IMR-90 (cell line): ENCODE measurements around the gene MED17. TPM values are rescaled to one million over a fixed set of nuclear protein-coding genes. Genes with fewer than 3 reads are reported as not detected.

Experiments used
- ATAC-seq: fragments of 200-7000 bp; cut with Tn5 transposase; 2 replicates; pipeline ENCODE4 v1.9.1; 2020; ENCODE audit warnings: low read depth, mild to moderate bottlenecking, moderate library complexity
- BruUV-seq: library from RNA; stranded (reverse); fragments of 400-500 nt; replicated peaks from 2 replicates; lab custom pipeline; 2021; lab: Mats Ljungman, UMichigan
- CTCF ChIA-PET: fragments of 300-600 bp; formaldehyde crosslinking; extraction: SDS; loops from one replicate; lab custom pipeline; 2021; ENCODE audit warnings: antibody characterized with exemption; lab: Yijun Ruan, JAX
- POLR2A ChIA-PET: fragments of 300-600 bp; sonication (Branson Sonifier 250); formaldehyde crosslinking; loops from one replicate; lab custom pipeline; 2022; ENCODE audit warnings: antibody characterized with exemption; ENCODE audit not compliant: unreplicated experiment; lab: Charles Lee
- DNase-seq: peaks from one replicate; pipeline ENCODE4 v3.0.0; 2013
- H2AFZ ChIP-seq: replicated peaks from 2 replicates; pipeline ENCODE3; 2013; ENCODE audit warnings: low read length, mild to moderate bottlenecking; ENCODE audit not compliant: poor library complexity
- H2AK5ac ChIP-seq: 2 replicates; pipeline ENCODE4 v1.6.1; 2013; ENCODE audit warnings: low read depth, low read length, inconsistent platforms
- H2AK9ac ChIP-seq: replicated peaks from 2 replicates; pipeline ENCODE3; 2013; ENCODE audit warnings: mild to moderate bottlenecking, low read depth, low read length, moderate library complexity; ENCODE audit not compliant: poor library complexity
- H2BK120ac ChIP-seq: 2 replicates; pipeline ENCODE4 v1.6.1; 2013; ENCODE audit warnings: low read depth, low read length, inconsistent platforms
- H2BK15ac ChIP-seq: 3 replicates; pipeline ENCODE4 v1.6.1; 2013; ENCODE audit warnings: low read depth, low read length, inconsistent platforms
- H2BK20ac ChIP-seq: 2 replicates; pipeline ENCODE4 v1.6.1; 2013; ENCODE audit warnings: low read depth, mild to moderate bottlenecking, inconsistent platforms, low read length, moderate library complexity
- H2BK5ac ChIP-seq: 2 replicates; pipeline ENCODE4 v1.6.1; 2013; ENCODE audit warnings: mild to moderate bottlenecking, low read depth, low read length, inconsistent platforms; ENCODE audit not compliant: poor library complexity, severe bottlenecking
- H3K14ac ChIP-seq: replicated peaks from 2 replicates; pipeline ENCODE4 v1.6.1; 2013; ENCODE audit warnings: low read depth, low read length, inconsistent platforms
- H3K18ac ChIP-seq: 2 replicates; pipeline ENCODE4 v1.6.1; 2013; ENCODE audit warnings: low read depth, low read length, control low read depth
- H3K23ac ChIP-seq: 2 replicates; pipeline ENCODE4 v1.6.1; 2013; ENCODE audit warnings: low read depth, low read length, inconsistent platforms
- H3K27ac ChIP-seq: 2 replicates; pipeline ENCODE4 v1.5.1; 2013; ENCODE audit warnings: mild to moderate bottlenecking, control low read depth, low read length; ENCODE audit not compliant: insufficient read depth
- H3K27me3 ChIP-seq: 2 replicates; pipeline ENCODE4 v1.6.1; 2013; ENCODE audit warnings: low read length; ENCODE audit not compliant: control insufficient read depth, insufficient read depth
- H3K36me3 ChIP-seq: 2 replicates; pipeline ENCODE4 v1.6.1; 2013; ENCODE audit warnings: low read length, mixed read lengths; ENCODE audit not compliant: control insufficient read depth, insufficient read depth
- H3K4ac ChIP-seq: 2 replicates; pipeline ENCODE4 v1.6.1; 2013; ENCODE audit warnings: low read depth, low read length, inconsistent platforms
- H3K4me1 ChIP-seq: 2 replicates; pipeline ENCODE4 v1.6.1; 2013; ENCODE audit warnings: low read length, mixed read lengths; ENCODE audit not compliant: control insufficient read depth, insufficient read depth
- H3K4me2 ChIP-seq: 2 replicates; pipeline ENCODE4 v1.6.1; 2013; ENCODE audit warnings: low read depth, mild to moderate bottlenecking, control low read depth, low read length, moderate library complexity
- H3K4me3 ChIP-seq: 2 replicates; pipeline ENCODE4 v1.5.1; 2013; ENCODE audit warnings: low read depth, mild to moderate bottlenecking, control low read depth, low read length, moderate library complexity; ENCODE audit not compliant: insufficient read depth
- H3K56ac ChIP-seq: 2 replicates; pipeline ENCODE4 v1.6.1; 2013; ENCODE audit warnings: low read length, inconsistent platforms; ENCODE audit not compliant: insufficient read depth; ENCODE audit errors: extremely low read depth
- H3K79me1 ChIP-seq, 2 experiments: 2 replicates each; pipeline ENCODE4 v1.6.1; 2013; ENCODE audit warnings: low read length in 2 of 2, inconsistent platforms in 1 of 2, low read depth in 1 of 2
- H3K9ac ChIP-seq: 2 replicates; pipeline ENCODE4 v1.6.1; 2013; ENCODE audit warnings: low read depth, low read length, control low read depth
- H3K9me1 ChIP-seq: 2 replicates; pipeline ENCODE4 v1.6.1; 2013; ENCODE audit warnings: low read length, inconsistent platforms; ENCODE audit not compliant: insufficient read depth
- H3K9me3 ChIP-seq: 2 replicates; pipeline ENCODE4 v1.6.1; 2013; ENCODE audit warnings: low read length; ENCODE audit not compliant: control insufficient read depth, insufficient read depth
- H4K20me1 ChIP-seq: 2 replicates; pipeline ENCODE4 v1.6.1; 2013; ENCODE audit warnings: low read length, inconsistent platforms; ENCODE audit not compliant: insufficient read depth
- H4K5ac ChIP-seq: 2 replicates; pipeline ENCODE4 v1.6.1; 2013; ENCODE audit warnings: mild to moderate bottlenecking, low read depth, low read length, control low read depth
- H4K8ac ChIP-seq, 2 experiments: 2 replicates each; pipeline ENCODE4 v1.6.1; 2013; ENCODE audit warnings: low read depth in 2 of 2, low read length in 2 of 2, control low read depth in 1 of 2, inconsistent platforms in 1 of 2
- H4K91ac ChIP-seq: 2 replicates; pipeline ENCODE4 v1.6.1; 2013; ENCODE audit warnings: low read depth, low read length, inconsistent platforms; ENCODE audit not compliant: insufficient read depth
- CEBPB ChIP-seq: IDR thresholded peaks from 2 replicates; pipeline ENCODE4 v1.6.1; 2012; ENCODE audit warnings: low read depth, low read length, improper control_type of control experiment
- CTCF ChIP-seq: conservative IDR thresholded peaks from 2 replicates; pipeline ENCODE4 v1.5.1; 2012; ENCODE audit warnings: mild to moderate bottlenecking, low read depth, low read length, improper control_type of control experiment
- WGBS, 2 experiments: methylation state at CpG; one replicate each; pipeline versions ENCODE4 v1.1.5 to v1.1.7; 2013; ENCODE audit warnings: missing lambda C conversion rate in 2 of 2; ENCODE audit not compliant: insufficient read length in 1 of 2; ENCODE audit errors: extremely low coverage in 2 of 2; 5-methylcytosine and 5-hydroxymethylcytosine counted together
- dilution Hi-C: fragments of 300-500 bp; cut with HindIII; formaldehyde crosslinking; loops from one replicate; pipeline ENCODE4 v1.14.3; 2018; ENCODE audit warnings: low sequenced_read_pairs; ENCODE audit not compliant: unreplicated experiment
- in situ Hi-C: fragments of 300-500 bp; cut with MboI; formaldehyde crosslinking; loops from 3 replicates; pipeline ENCODE4 v1.14.3; 2019; ENCODE audit warnings: low sequenced_read_pairs, inconsistent platforms, mixed read lengths
- intact Hi-C: fragments of 100-400 bp; cut with micrococcal nuclease; formaldehyde crosslinking; loops from 2 replicates; pipeline ENCODE4 v1.10.0; 2022
- polyA plus RNA-seq, 3 experiments: library from polyadenylated mRNA; depleted of rRNA; stranded (reverse); fragments of >200 nt; gene quantifications; 2 replicates each; pipeline ENCODE4 v1.2.3, GENCODE V29; 2012; ENCODE audit warnings: low replicate concordance in 1 of 3
- total RNA-seq: library from RNA; depleted of rRNA; stranded (reverse); fragments of >200 nt; gene quantifications from 2 replicates; pipeline ENCODE4 v1.2.3, GENCODE V29; 2012

MED17 gene
- total and polyA plus RNA-seq, 2 of the 4 experiments (the other 2 are of a cell fraction), result 20.0 to 23.3 TPM

- DNase-seq, result no peak
- no peak overlapping the region for H4K91ac ChIP-seq
- H3K56ac ChIP-seq, result no peak overlapping the region
- no peaks in the 10 kb centered on the region for H3K79me1 ChIP-seq
- H3K9ac ChIP-seq, result no peak overlapping the region
- H3K36me3 ChIP-seq, result no peaks in the 10 kb centered on the region
- no peak overlapping the region for H2AFZ ChIP-seq
- no peak overlapping the region for H3K4me3 ChIP-seq
- no peaks in the 10 kb centered on the region for H3K9me1 ChIP-seq
- no peak overlapping the region for H4K5ac ChIP-seq
- H3K27ac ChIP-seq, result no peak overlapping the region
- dilution Hi-C loops, result no loop called here
- no peaks in the 10 kb centered on the region for H3K4me1 ChIP-seq
- no CpG with 5 or more reads among the region's 1 CpG for WGBS, 2 experiments
- no peak overlapping the region for H2BK5ac ChIP-seq
- H3K27me3 ChIP-seq, result no peaks in the 10 kb centered on the region
- H2AK9ac ChIP-seq, result no peak overlapping the region
- no peak overlapping the region for H3K4ac ChIP-seq
- H3K18ac ChIP-seq, result no peak overlapping the region
- H3K9me3 ChIP-seq, result no peaks in the 10 kb centered on the region
- H3K4me2 ChIP-seq, result no peak overlapping the region
- CTCF ChIA-PET, result interaction anchor here (0.6 kb wide), 1 partner anchor 665 kb away, joined by 5 read pairs; no protein-coding TSS in a partner anchor
- no peak overlapping the region for H2BK120ac ChIP-seq
- no peak for ATAC-seq
- no peak for TF ChIP-seq CEBPB
- TF ChIP-seq CTCF, result no peak
- H4K8ac ChIP-seq, result no peak overlapping the region
- H2BK20ac ChIP-seq, result no peak overlapping the region
- H2BK15ac ChIP-seq, result no peak overlapping the region
- no TSS peak for BruUV-seq
- no peak overlapping the region for H3K23ac ChIP-seq
- no peak overlapping the region for H3K14ac ChIP-seq
- H4K20me1 ChIP-seq, result no peaks in the 10 kb centered on the region
- POLR2A ChIA-PET, result interaction anchor here (0.7 kb wide), 1 partner anchor 9 kb away, joined by 7 read pairs; no protein-coding TSS in a partner anchor
- intact Hi-C loops, result no loop called here
- no peak overlapping the region for H2AK5ac ChIP-seq
- in situ Hi-C loops, result no loop called here
These were observed 43.3 kb downstream of the MED17 start for GRCh38 chr11:93827363-93827762.
